Peyer's patch (tissue), 4 donors: ENCODE results near the gene MBIP. TPM values are rescaled to one million over a fixed set of nuclear protein-coding genes. Genes with fewer than 3 reads are reported as not detected.

Source experiments
- DNase-seq, 3 donors: peaks; one replicate each; pipeline ENCODE4 v3.0.0-alpha.2; 2017 to 2019
- H3K27ac ChIP-seq, 4 donors: fragments of 200-600 bp; sonication (generic); one replicate each; pipeline ENCODE4 v1.5.1; 2016 to 2019
- H3K27me3 ChIP-seq, 2 donors: fragments of 200-600 bp; sonication (generic); one replicate each; pipeline ENCODE4 v1.5.1; 2019
- H3K36me3 ChIP-seq, 3 donors: fragments of 200-600 bp; sonication (generic); one replicate each; pipeline ENCODE4 v1.5.1; 2016 to 2019
- H3K4me1 ChIP-seq, 4 donors: fragments of 200-600 bp; sonication (generic); one replicate each; pipeline ENCODE4 v1.5.1; 2016 to 2019
- H3K4me3 ChIP-seq, 4 donors: fragments of 200-600 bp; sonication (generic); 1 replicate in 3 of 4; 2 replicates in 1 of 4; pipeline ENCODE4 v1.5.1; 2016 to 2019; ENCODE audit warnings: mild to moderate bottlenecking in 1 of 4
- H3K9me3 ChIP-seq, 4 donors: fragments of 200-600 bp; sonication (generic); one replicate each; pipeline ENCODE4 v1.5.1; 2016 to 2019; ENCODE audit warnings: mild to moderate bottlenecking in 1 of 4
- CTCF ChIP-seq, 6 experiments: fragments of 450-650 bp in 4 of 6; fragments of 200-600 bp in 2 of 6; sonication (generic) in 1 of 6; IDR thresholded peaks; one replicate each; pipeline ENCODE4 v1.5.1; 2017 to 2019; ENCODE audit warnings: antibody characterized with exemption in 6 of 6, mild to moderate bottlenecking in 3 of 6, moderate library complexity in 1 of 6
- POLR2A ChIP-seq, 2 donors: fragments of 450-650 bp; IDR thresholded peaks; one replicate each; pipeline ENCODE4 v1.5.1; 2017; ENCODE audit warnings: antibody characterized with exemption in 2 of 2, mild to moderate bottlenecking in 2 of 2, moderate library complexity in 2 of 2
- total RNA-seq, 4 donors: library from RNA; depleted of rRNA; stranded (reverse); fragments of >200 nt; gene quantifications; one replicate each; pipeline ENCODE4 v1.1.0, GENCODE V29; 2016

Gene MBIP, protein sequence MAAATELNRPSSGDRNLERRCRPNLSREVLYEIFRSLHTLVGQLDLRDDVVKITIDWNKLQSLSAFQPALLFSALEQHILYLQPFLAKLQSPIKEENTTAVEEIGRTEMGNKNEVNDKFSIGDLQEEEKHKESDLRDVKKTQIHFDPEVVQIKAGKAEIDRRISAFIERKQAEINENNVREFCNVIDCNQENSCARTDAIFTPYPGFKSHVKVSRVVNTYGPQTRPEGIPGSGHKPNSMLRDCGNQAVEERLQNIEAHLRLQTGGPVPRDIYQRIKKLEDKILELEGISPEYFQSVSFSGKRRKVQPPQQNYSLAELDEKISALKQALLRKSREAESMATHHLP
- 10 to 100 TPM; 11.9 to 34.7 (median 17.7) TPM for total RNA-seq

GRCh38 chr14:36320200-36320896 lies at the start of gene MBIP:
TSS of gene MBIP (minus strand) at chr14:36320637. CDS start at chr14:36320588, 49 bp downstream.
- H3K4me1 ChIP-seq: peaks cover 0 to 7% (median 0%) of the 10 kb centered on the region in 4 donors
- H3K36me3 ChIP-seq: no peaks in the 10 kb centered on the region
- DNase-seq: peak; percentile 90 to 97 (median 95)
- no peak for TF ChIP-seq CTCF (IDR thresholded peaks at IDR 0.05)
- TF ChIP-seq POLR2A (IDR thresholded peaks at IDR 0.05): peak in 1 of 2 donors; percentile 71
- H3K9me3 ChIP-seq: no peaks in the 10 kb centered on the region
- H3K27ac ChIP-seq: peak within 1 kb of the TSS; percentile 73 to 87 (median 80)
- no peaks in the 10 kb centered on the region for H3K27me3 ChIP-seq
- peak within 1 kb of the TSS; percentile 65 to 96 (median 78) for H3K4me3 ChIP-seq

GRCh38 chr14:36367985-36368774 lies 47.7 kb upstream of the MBIP start:
- Histone ChIP-seq H3K27ac (no peak overlapping the region), H3K4me1 (no peaks in the 10 kb centered on the region), H3K36me3 (no peaks in the 10 kb centered on the region), H3K27me3 (no peaks in the 10 kb centered on the region), H3K4me3 (no peak overlapping the region), H3K9me3 (no peaks in the 10 kb centered on the region)
- no peak for TF ChIP-seq POLR2A (IDR thresholded peaks at IDR 0.05)
- TF ChIP-seq CTCF (IDR thresholded peaks at IDR 0.05): no peak
- no peak for DNase-seq

GRCh38 chr14:36365766-36366165 lies 45.3 kb upstream of the MBIP start:
- Histone ChIP-seq H3K4me1 (no peaks in the 10 kb centered on the region), H3K4me3 (no peak overlapping the region), H3K27me3 (no peaks in the 10 kb centered on the region), H3K27ac (no peak overlapping the region), H3K36me3 (no peaks in the 10 kb centered on the region), H3K9me3 (no peaks in the 10 kb centered on the region)
- no peak for DNase-seq
- TF ChIP-seq CTCF (IDR thresholded peaks at IDR 0.05) (no peak), POLR2A (IDR thresholded peaks at IDR 0.05) (no peak)

- no peak for DNase-seq
- Histone ChIP-seq H3K4me1 (no peaks in the 10 kb centered on the region), H3K36me3 (no peaks in the 10 kb centered on the region), H3K27ac (no peak overlapping the region), H3K27me3 (no peaks in the 10 kb centered on the region), H3K9me3 (no peaks in the 10 kb centered on the region), H3K4me3 (no peak overlapping the region)
- TF ChIP-seq CTCF (IDR thresholded peaks at IDR 0.05) (no peak), POLR2A (IDR thresholded peaks at IDR 0.05) (no peak)
Observed at GRCh38 chr14:36363704-36364103, 43.3 kb upstream of the MBIP start.

DNA sequence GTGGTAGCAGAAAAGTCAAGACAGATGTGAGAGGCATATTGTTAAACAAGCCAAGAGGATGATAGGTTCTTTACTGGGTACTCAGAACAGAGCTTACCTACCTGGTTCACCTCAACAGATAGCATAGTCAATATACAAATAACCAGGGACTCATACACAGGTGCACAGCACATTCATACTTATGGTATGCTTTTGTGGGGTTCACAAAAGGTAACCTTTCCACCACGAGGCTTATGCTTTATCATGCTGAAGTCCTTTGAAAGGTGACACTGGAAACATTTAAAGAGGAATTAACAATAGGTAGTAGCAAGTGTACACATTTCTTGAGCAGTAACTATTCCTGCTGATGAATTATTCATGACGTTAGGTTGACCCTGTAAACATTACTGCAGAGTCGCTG lies 42.2 kb upstream of the MBIP start:
- Histone ChIP-seq H3K9me3 (no peaks in the 10 kb centered on the region), H3K36me3 (no peaks in the 10 kb centered on the region), H3K4me3 (no peak overlapping the region), H3K4me1 (no peaks in the 10 kb centered on the region), H3K27ac (no peak overlapping the region), H3K27me3 (no peaks in the 10 kb centered on the region)
- DNase-seq: no peak
- no peak for TF ChIP-seq CTCF (IDR thresholded peaks at IDR 0.05)
- no peak for TF ChIP-seq POLR2A (IDR thresholded peaks at IDR 0.05)
